GM23248 (cell line): ENCODE measurements around the gene LZTS2. TPM values are rescaled to one million over a fixed set of nuclear protein-coding genes. Genes with fewer than 3 reads are reported as not detected.

Experiments
- DNase-seq: peaks from one replicate; pipeline ENCODE4 v3.0.0-alpha.2; 2015
- H2AFZ ChIP-seq: fragments of 200-600 bp; sonication (generic); 2 replicates; pipeline ENCODE4 v1.6.1; 2016; ENCODE audit warnings: antibody characterized with exemption
- H3F3A ChIP-seq: fragments of 200-600 bp; sonication (generic); 2 replicates; pipeline ENCODE4 v1.6.1; 2016; ENCODE audit warnings: mild to moderate bottlenecking, antibody characterized with exemption, mixed run types; ENCODE audit not compliant: insufficient read depth
- H3K27ac ChIP-seq: fragments of 200-600 bp; sonication (generic); 2 replicates; pipeline ENCODE4 v1.5.1; 2016; ENCODE audit warnings: mild to moderate bottlenecking
- H3K27me3 ChIP-seq: fragments of 200-600 bp; sonication (generic); replicated peaks from 2 replicates; pipeline ENCODE4 v1.6.1; 2016; ENCODE audit warnings: mild to moderate bottlenecking; ENCODE audit not compliant: insufficient read depth
- H3K36me3 ChIP-seq: fragments of 200-600 bp; sonication (generic); 2 replicates; pipeline ENCODE4 v1.6.1; 2016; ENCODE audit warnings: low read depth, mild to moderate bottlenecking
- H3K4me1 ChIP-seq: fragments of 200-600 bp; sonication (generic); 2 replicates; pipeline ENCODE4 v1.6.1; 2016; ENCODE audit warnings: mild to moderate bottlenecking; ENCODE audit not compliant: insufficient read depth
- H3K4me2 ChIP-seq: fragments of 200-600 bp; sonication (generic); one replicate; pipeline ENCODE4 v1.6.1; 2016; ENCODE audit warnings: mild to moderate bottlenecking; ENCODE audit not compliant: unreplicated experiment
- H3K4me3 ChIP-seq: fragments of 200-600 bp; sonication (generic); 2 replicates; pipeline ENCODE4 v1.5.1; 2016; ENCODE audit warnings: mild to moderate bottlenecking
- H3K79me2 ChIP-seq: fragments of 200-600 bp; sonication (generic); 2 replicates; pipeline ENCODE4 v1.6.1; 2016; ENCODE audit warnings: mild to moderate bottlenecking; ENCODE audit not compliant: insufficient read depth
- H3K9ac ChIP-seq: fragments of 200-600 bp; sonication (generic); 2 replicates; pipeline ENCODE4 v1.6.1; 2016; ENCODE audit warnings: mild to moderate bottlenecking
- H3K9me2 ChIP-seq: fragments of 200-600 bp; sonication (generic); 2 replicates; pipeline ENCODE4 v1.6.1; 2016; ENCODE audit warnings: mixed run types, mild to moderate bottlenecking, moderate library complexity; ENCODE audit not compliant: insufficient read depth
- H3K9me3 ChIP-seq: fragments of 200-600 bp; sonication (generic); one replicate; pipeline ENCODE4 v1.6.1; 2017; ENCODE audit warnings: low read depth
- H4K20me1 ChIP-seq: fragments of 200-600 bp; sonication (generic); 2 replicates; pipeline ENCODE4 v1.6.0; 2016; ENCODE audit not compliant: insufficient read depth
- EZH2 ChIP-seq: fragments of 200-600 bp; sonication (generic); IDR thresholded peaks from 2 replicates; pipeline ENCODE4 v1.6.1; 2018; ENCODE audit warnings: antibody characterized with exemption, mild to moderate bottlenecking; ENCODE audit not compliant: insufficient read depth, poor library complexity, severe bottlenecking
- EZH2phosphoT487 ChIP-seq: fragments of 200-600 bp; sonication (generic); IDR thresholded peaks from 2 replicates; pipeline ENCODE4 v1.6.1; 2018; ENCODE audit warnings: antibody characterized with exemption, moderate library complexity, mild to moderate bottlenecking, low read depth; ENCODE audit not compliant: insufficient read depth
- WGBS, 2 experiments: methylation state at CpG; one replicate each; pipeline ENCODE4 v1.1.6; 2015 to 2017; ENCODE audit warnings: low lambda C conversion rate in 2 of 2, low coverage in 1 of 2; ENCODE audit errors: missing lambda C conversion rate in 2 of 2; 5-methylcytosine and 5-hydroxymethylcytosine counted together
- in situ Hi-C: fragments of 300-500 bp; cut with MboI; formaldehyde crosslinking; loops from 2 replicates; pipeline ENCODE4 v1.15.0; 2020
- polyA plus RNA-seq: library from polyadenylated mRNA; unstranded; fragments of >200 nt; fragmentation: Nextera tagmentation; extraction: Ambion mirVana; gene quantifications from 2 replicates; pipeline ENCODE4 v1.2.1, GENCODE V29; 2016
- total RNA-seq: library from RNA; depleted of rRNA; stranded (reverse); fragments of >200 nt; shearing (Covaris generic); gene quantifications from 2 replicates; pipeline ENCODE4 v1.2.3, GENCODE V29; 2014

Gene LZTS2
- total and polyA plus RNA-seq, 2 experiments from 2014 or later: 51.1 to 95.2 TPM

- Histone ChIP-seq H3K9me2 (no peaks in the 10 kb centered on the region), H3F3A (peaks cover 40% of the 10 kb centered on the region)
These were observed 43.2 kb downstream of the LZTS2 start for GRCh38 chr10:101042667-101043362.

DNA sequence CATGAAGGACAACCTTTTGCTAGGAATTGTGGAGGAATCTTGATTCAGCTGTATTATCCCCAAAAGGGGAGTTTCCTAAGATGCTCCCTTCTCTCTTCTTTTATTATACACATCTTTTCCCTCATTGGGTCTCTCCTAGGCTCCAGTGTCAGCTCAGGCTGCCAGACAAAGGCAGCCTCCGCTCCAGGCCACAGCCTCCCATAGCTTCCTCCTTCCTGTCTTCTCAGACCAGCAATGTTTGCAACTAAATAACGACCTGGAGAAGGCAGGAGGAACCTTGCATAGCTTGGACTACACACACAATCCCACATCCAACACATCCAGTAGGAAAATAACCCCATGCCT lies 43.7 kb downstream of the LZTS2 start:
- 2 to 10% methylated on average over 2 of the region's 2 CpGs for WGBS, 2 experiments
- Histone ChIP-seq H4K20me1 (no peaks in the 10 kb centered on the region), H3K79me2 (no peaks in the 10 kb centered on the region), H3K27me3 (peaks cover 5% of the 10 kb centered on the region), H3K4me1 (peaks cover 13% of the 10 kb centered on the region), H3K4me2 (peak overlapping the region; percentile 100), H3K9ac (peak overlapping the region; percentile 93), H3K9me3 (no peaks in the 10 kb centered on the region), H3F3A (peaks cover 35% of the 10 kb centered on the region), H3K36me3 (peaks cover under 1% of the 10 kb centered on the region; the same call in 1 of the 2 replicates), H3K9me2 (no peaks in the 10 kb centered on the region), H3K4me3 (peak overlapping the region; percentile 87), H3K27ac (peak overlapping the region; percentile 95), H2AFZ (peak overlapping the region; percentile 99)
- in situ Hi-C loops: no loop called here
- DNase-seq: peak; percentile 46
- TF ChIP-seq EZH2phosphoT487: no peak
- no peak for TF ChIP-seq EZH2

More at GRCh38 chr10:101042667-101043362, 43.2 kb downstream of the LZTS2 start:
- peak overlapping the region; percentile 87 for H3K4me3 ChIP-seq
- peak; percentile 97 for DNase-seq
- peak overlapping the region; percentile 95 for H3K27ac ChIP-seq
- in situ Hi-C loops: no loop called here
- H3K4me1 ChIP-seq: peaks cover 13% of the 10 kb centered on the region
- peak overlapping the region; percentile 99 for H2AFZ ChIP-seq
- H3K4me2 ChIP-seq: peak overlapping the region; percentile 100
- H3K79me2 ChIP-seq: no peaks in the 10 kb centered on the region
- H4K20me1 ChIP-seq: no peaks in the 10 kb centered on the region
- peaks cover 6% of the 10 kb centered on the region for H3K36me3 ChIP-seq
- peak overlapping the region; percentile 93 for H3K9ac ChIP-seq
- 0 to 1% methylated on average over 37 to 40 of the region's 40 CpGs for WGBS, 2 experiments
- no peak for TF ChIP-seq EZH2phosphoT487
- TF ChIP-seq EZH2: no peak
- H3K27me3 ChIP-seq: no peaks in the 10 kb centered on the region; the same call in none of the 2 replicates
- H3K9me3 ChIP-seq: no peaks in the 10 kb centered on the region

- no peaks in the 10 kb centered on the region for H3K79me2 ChIP-seq
- H3K9me3 ChIP-seq: no peaks in the 10 kb centered on the region
- peaks cover 13% of the 10 kb centered on the region for H3K27me3 ChIP-seq
- WGBS, 2 experiments: 80 to 83% methylated on average over 2 of the region's 2 CpGs
- H3K36me3 ChIP-seq: no peaks in the 10 kb centered on the region
- peaks cover 31% of the 10 kb centered on the region for H3F3A ChIP-seq
- no peak for DNase-seq
- no peaks in the 10 kb centered on the region for H3K9me2 ChIP-seq
- H3K9ac ChIP-seq: no peak overlapping the region
- TF ChIP-seq EZH2phosphoT487 (no peak), EZH2 (no peak)
- H3K27ac ChIP-seq: peak overlapping the region; percentile 95; the same call in 1 of the 2 replicates
- H3K4me1 ChIP-seq: peaks cover 13% of the 10 kb centered on the region
- no peak overlapping the region for H3K4me3 ChIP-seq
- H2AFZ ChIP-seq: peak overlapping the region; percentile 99
- H3K4me2 ChIP-seq: no peak overlapping the region
- in situ Hi-C loops: no loop called here
- H4K20me1 ChIP-seq: no peaks in the 10 kb centered on the region
These were observed 44.5 kb downstream of the LZTS2 start for GRCh38 chr10:101044117-101044516.

GRCh38 chr10:101046332-101047238 lies 47.0 kb downstream of the LZTS2 start:
- no peaks in the 10 kb centered on the region for H4K20me1 ChIP-seq
- H3K9ac ChIP-seq: no peak overlapping the region
- in situ Hi-C loops: no loop called here
- DNase-seq: peak; percentile 27
- no peaks in the 10 kb centered on the region for H3K36me3 ChIP-seq
- H3K4me1 ChIP-seq: peaks cover 16% of the 10 kb centered on the region
- H3K4me2 ChIP-seq: no peak overlapping the region
- H3K27ac ChIP-seq: no peak overlapping the region
- no peaks in the 10 kb centered on the region for H3K9me2 ChIP-seq
- TF ChIP-seq EZH2 (no peak), EZH2phosphoT487 (no peak)
- H3K9me3 ChIP-seq: no peaks in the 10 kb centered on the region
- H3K27me3 ChIP-seq: peaks cover 22% of the 10 kb centered on the region
- peaks cover 24% of the 10 kb centered on the region for H3F3A ChIP-seq
- no peaks in the 10 kb centered on the region for H3K79me2 ChIP-seq
- no peak overlapping the region for H2AFZ ChIP-seq
- 51 to 55% methylated on average over 24 to 25 of the region's 25 CpGs for WGBS, 2 experiments
- no peak overlapping the region for H3K4me3 ChIP-seq
